Lung microvascular endothelial cell (primary cell): ENCODE results near the gene FUT2. TPM values are rescaled to one million over a fixed set of nuclear protein-coding genes. Genes with fewer than 3 reads are reported as not detected.
"Not testable (repeated sequence)": the region's sequence is repeated elsewhere in the genome, so short reads cannot be mapped to it uniquely, and the experiment has no call there.

Experiments
- DNase-seq, 2 donors: peaks; one replicate each; pipeline versions ENCODE4 v3.0.0 to v3.0.0-alpha.2; 2010; ENCODE audit warnings: low read depth in 2 of 2
- total RNA-seq: library from RNA; depleted of rRNA; stranded (reverse); fragments of >200 nt; gene quantifications from 2 replicates; pipeline ENCODE4 v1.2.1, GENCODE V29; 2014

Gene FUT2
- total RNA-seq, 1 donor from 2014 or later, result not detected

- DNase-seq, result no peak
Measured at GRCh38 chr19:48670699-48671445, 24.9 kb upstream of the FUT2 start.

- DNase-seq, result no peak
Measured at GRCh38 chr19:48671446-48671995, 24.2 kb upstream of the FUT2 start.

DNA sequence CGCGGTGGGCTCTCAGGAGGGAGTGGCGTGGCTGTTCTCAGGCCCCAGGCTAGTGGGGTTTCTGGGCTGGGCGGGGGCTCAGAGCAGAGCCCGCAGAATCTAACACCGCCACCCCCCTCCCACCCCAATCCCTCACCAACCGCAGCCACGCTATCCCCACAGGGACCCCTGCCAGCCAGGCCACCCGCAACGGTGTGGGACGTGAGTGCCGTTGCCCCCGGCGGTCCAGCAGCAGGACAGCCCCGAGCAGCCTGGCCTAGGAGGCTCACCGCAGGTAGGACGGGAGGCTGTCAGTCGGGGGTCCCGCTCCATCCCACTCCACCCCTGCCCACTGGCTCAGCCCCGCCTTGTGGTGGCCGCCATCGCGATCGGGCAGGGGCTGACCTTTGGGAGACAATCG lies 22.8 kb upstream of the FUT2 start, which contains the start of gene NTN5:
TSS of gene NTN5 (minus strand) at position 24 of the 400 bp plus-strand sequence. CDS start 2,031 bp downstream, outside the sequence.
- DNase-seq, result no peak

DNA sequence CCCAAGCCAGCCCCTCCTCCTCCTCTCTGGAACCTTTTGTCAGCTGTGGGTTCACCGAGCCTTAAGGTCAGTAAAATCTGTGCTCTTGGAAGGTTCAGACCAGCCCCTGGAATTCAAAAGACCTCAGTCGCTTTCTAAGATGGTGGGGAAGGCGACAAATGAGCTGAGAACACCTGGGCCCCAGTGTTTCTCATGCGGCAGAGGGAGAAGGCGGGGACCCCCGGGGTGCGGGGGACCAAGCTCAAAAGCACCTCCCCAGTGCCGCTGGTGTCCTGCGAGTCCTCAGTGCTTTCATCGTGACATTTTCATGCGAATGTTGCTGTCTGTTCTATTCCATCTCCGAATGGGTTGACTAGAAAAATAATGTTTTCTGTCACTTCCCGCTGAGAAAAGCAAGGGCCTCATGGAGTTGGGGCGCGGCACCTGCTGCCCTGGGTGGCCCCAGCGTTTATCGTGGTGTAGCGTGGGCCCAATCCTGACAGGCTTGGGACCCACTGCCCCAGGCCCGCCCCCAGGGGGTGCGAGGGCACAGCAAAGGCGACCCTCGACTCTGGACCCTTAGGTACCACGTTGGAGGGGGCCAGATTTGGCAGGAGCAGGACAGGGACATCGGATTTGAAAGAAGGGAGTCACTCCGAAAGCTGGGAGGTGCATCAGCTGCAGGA lies 22.2 kb upstream of the FUT2 start:
- DNase-seq, result no peak

GRCh38 chr19:48674216-48674809 lies 21.5 kb upstream of the FUT2 start:
- DNase-seq, result no peak

- peak; percentile 81 to 88 for DNase-seq
Measured at GRCh38 chr19:48674921-48675824, 20.6 kb upstream of the FUT2 start.

DNA sequence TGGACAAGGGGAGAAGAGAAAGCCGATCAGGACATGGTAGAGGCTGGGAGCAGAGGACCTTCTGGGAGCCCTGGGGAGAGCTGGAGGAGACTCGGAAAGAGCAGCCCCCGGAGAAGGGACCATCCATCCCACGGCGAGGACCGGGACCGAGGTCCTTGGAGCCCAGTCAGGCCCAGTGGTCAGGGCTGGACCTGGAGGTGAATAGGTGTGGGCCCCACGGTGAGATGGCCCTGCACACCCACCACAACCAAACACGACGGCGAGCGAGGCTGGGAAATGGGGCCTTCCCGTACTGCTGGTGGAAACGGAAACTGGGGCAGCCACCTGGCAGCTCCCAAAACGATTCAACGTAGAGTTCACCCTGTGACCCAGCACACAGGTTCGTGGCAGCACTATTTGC lies 19.3 kb upstream of the FUT2 start:
- no peak for DNase-seq

DNA sequence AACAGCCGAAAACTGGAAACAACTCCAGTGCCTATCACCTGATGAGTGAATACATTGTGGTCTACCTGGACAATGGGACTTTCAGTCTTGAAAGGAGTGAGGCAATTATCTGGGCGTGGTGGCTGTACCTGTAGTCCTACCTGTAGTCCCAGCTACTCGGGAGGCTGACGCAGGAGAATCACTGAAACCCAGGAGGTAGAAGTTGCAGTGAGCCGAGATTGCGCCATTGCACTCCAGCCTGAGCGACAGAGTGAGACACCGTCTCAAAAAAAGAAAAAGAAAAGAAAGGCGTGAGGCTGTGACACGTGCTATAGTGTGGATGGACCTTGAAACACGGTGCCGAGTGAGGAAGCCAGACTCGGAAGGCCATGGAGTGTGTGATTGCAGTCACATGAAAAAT lies 18.9 kb upstream of the FUT2 start:
- DNase-seq, result no peak

GRCh38 chr19:48678201-48678600 lies 17.6 kb upstream of the FUT2 start:
- DNase-seq, result no peak

DNA sequence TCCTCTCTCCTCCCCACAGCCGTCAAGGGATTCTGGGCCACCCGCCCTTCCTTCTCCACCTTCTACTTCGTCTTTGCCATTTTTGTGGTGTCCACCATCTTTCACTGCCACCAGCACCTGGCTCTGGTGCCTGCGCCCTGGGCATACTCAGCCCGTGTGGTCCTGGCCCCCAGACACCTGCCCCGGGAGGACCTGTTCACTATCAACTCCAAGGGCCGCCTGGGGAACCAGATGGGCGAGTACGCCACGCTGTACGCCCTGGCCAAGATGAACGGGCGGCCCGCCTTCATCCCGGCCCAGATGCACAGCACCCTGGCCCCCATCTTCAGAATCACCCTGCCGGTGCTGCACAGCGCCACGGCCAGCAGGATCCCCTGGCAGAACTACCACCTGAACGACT lies 15.8 kb upstream of the FUT2 start:
- DNase-seq, result not testable (repeated sequence)

DNA sequence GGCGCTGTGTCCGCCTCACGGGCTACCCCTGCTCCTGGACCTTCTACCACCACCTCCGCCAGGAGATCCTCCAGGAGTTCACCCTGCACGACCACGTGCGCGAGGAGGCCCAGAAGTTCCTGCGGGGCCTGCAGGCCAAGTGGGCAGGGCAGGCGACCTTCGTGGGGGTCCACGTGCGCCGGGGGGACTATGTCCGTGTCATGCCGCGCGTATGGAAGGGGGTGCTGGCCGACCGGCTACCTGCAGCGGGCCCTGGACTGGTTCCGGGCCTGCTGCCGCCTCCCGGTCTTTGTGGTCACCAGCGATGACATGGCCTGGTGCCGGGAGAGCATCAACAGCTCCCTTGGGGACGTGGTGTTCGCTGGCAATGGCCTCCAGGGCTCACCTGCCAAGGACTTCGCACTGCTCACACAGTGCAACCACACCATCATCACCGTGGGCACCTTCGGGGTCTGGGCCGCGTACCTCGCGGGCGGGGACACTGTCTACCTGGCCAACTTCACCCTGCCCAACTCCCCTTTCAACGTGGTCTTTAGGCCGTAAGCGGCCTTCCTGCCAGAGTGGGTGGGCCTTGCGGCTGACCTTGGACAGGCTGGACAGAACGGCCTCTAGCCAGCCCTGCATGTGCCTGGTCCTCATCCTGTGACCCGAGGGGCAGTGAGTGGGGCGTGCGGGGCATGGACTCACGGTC lies 15.2 kb upstream of the FUT2 start:
- no peak for DNase-seq

GRCh38 chr19:48681127-48681470 lies 14.7 kb upstream of the FUT2 start:
- DNase-seq, result no peak

GRCh38 chr19:48683349-48683748 lies 12.4 kb upstream of the FUT2 start:
- DNase-seq, result peak; percentile 26 to 70

GRCh38 chr19:48685583-48685982 lies 10.2 kb upstream of the FUT2 start:
- DNase-seq, result no peak

DNA sequence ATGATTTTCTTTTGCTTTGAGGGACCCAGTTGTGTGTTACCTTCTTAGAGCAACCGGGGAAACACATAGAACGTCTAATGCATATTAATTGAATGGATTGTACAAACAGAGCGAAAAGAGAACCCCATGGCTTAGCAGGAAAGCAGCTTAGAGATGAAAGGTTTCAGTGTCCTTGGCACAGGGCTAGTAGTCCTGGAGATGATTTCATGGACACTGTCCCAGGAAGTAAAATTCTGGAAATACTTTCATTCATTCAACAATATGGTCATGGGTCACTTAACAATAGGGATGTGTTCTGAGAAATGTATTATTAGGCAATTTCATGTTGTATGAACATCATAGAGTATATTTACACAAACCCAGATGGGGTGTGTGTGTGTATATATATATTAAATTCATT lies 9.7 kb upstream of the FUT2 start:
- no peak for DNase-seq

GRCh38 chr19:48686637-48687036 lies 9.1 kb upstream of the FUT2 start:
- DNase-seq, result not testable (repeated sequence)

DNA sequence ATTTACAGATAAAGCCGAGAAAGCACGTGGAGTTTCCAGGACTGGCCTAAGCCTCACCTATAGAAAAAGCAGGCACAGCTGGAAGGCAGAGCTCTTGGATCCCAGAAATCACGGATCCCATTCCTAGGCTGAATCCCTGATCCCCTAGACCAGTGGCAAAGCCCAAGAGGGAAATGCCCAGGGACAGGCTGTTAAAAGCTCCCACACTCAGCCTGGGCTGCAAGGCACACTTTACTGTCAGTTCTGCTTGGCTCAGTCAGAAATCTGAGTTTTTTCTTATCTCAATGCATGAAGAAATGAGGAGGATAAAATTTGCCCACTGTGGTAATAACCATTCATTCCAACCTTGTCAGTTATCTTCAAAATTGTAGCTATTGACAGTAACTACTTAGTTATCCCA lies 8.0 kb upstream of the FUT2 start:
- DNase-seq, result no peak

GRCh38 chr19:48689449-48689848 lies 6.3 kb upstream of the FUT2 start:
- DNase-seq, result no peak

- not testable (repeated sequence) for DNase-seq
Measured at GRCh38 chr19:48693629-48694028, 2.1 kb upstream of the FUT2 start.

DNA sequence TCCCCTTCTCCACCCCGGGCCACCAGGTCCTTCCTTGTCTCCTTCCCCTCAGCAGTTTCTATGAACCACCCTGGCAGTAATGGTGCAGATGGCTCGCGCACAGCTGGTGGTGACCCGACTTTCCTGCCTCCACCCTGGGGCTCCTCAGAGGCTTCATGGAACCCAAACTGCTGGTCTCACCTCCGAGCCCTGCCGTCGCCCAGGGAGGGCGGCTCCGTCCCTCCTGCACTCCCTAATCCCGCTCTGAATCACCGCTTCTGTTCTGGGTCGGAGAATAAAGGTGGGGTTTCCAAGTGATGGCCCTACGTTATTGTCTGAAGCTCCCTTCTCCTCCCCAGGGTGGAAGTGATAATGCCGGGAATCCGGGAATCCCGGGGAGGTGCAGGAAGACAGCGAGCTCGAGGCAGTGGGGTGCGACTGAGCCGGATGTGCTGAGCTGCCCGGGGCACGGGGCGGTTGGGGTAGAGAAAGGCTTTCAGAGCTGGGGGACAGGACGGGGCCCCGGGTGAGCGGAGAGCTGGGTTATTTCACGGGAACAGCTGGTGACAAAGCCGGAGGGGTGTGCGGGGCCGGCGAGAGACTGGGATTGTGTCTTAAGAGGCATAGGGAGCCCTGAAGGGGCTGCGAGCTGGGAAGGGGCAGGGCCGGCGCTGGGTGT lies 711 bp downstream of the FUT2 start:
- no peak for DNase-seq
